ENCODE data around the gene C9orf43.
A peak's percentile ranks its signal among the peaks of the same experiment; 100 is the strongest.

The C9orf43 gene

GRCh38 chr9:113409883-113410206, 702 bp upstream of the C9orf43 start:
- peak overlapping the region; percentile 99 for H4K8ac ChIP-seq (ENCODE audit: low read depth, low read length)
- H3K9ac ChIP-seq (ENCODE audit: low read depth, low read length, poor library complexity), result peak overlapping the region; percentile 98
- peak overlapping the region; percentile 97 for H3K23ac ChIP-seq (ENCODE audit: low read depth, low read length, poor library complexity)
- peak overlapping the region; percentile 99 for H3K18ac ChIP-seq (ENCODE audit: low read length)
- peak overlapping the region; percentile 97 for H3K14ac ChIP-seq (ENCODE audit: low read length)
- peak overlapping the region; percentile 93 for H2AK5ac ChIP-seq (ENCODE audit: low read depth, low read length)
- no peaks in the 10 kb centered on the region for H3K27me3 ChIP-seq (ENCODE audit: control insufficient read depth in 3 of 3, insufficient read depth in 3 of 3, low read depth in 1 of 3, low read length in 3 of 3)
- peaks cover 4 to 9% of the 10 kb centered on the region in 2 donors for H3K4me1 ChIP-seq (ENCODE audit: control insufficient read depth in 2 of 2, insufficient read depth in 1 of 2, low read depth in 1 of 2, low read length in 2 of 2)
- no peak overlapping the region for H3K4ac ChIP-seq (ENCODE audit: low read length)
- H3K4me3 ChIP-seq (ENCODE audit: low read length in 2 of 2), result peak overlapping the region; percentile 88 to 96
- H2BK5ac ChIP-seq (ENCODE audit: low read length), result peak overlapping the region; percentile 83
- peak overlapping the region; percentile 88 for H2AFZ ChIP-seq (ENCODE audit: low read length)
- peaks cover 8% of the 10 kb centered on the region for H3K79me1 ChIP-seq (ENCODE audit: low read depth, low read length)
- no peak overlapping the region for H2BK12ac ChIP-seq (ENCODE audit: low read length)
- peaks cover 12 to 30% of the 10 kb centered on the region in 2 donors for H3K36me3 ChIP-seq (replicated peaks in 1 of 2; ENCODE audit: control insufficient read depth in 2 of 2, insufficient read depth in 2 of 2, low read length in 2 of 2)
- no peak for DNase-seq (ENCODE audit: low spot score)
- no peak overlapping the region for H4K91ac ChIP-seq (ENCODE audit: low read depth, low read length, poor library complexity)
- H2BK120ac ChIP-seq (ENCODE audit: low read depth, low read length), result no peak overlapping the region
- no peaks in the 10 kb centered on the region for H3K9me3 ChIP-seq (replicated peaks in 1 of 2; ENCODE audit: control insufficient read depth in 2 of 2, insufficient read depth in 1 of 2, low read depth in 1 of 2, low read length in 2 of 2)
- H2BK15ac ChIP-seq (ENCODE audit: low read length), result no peak overlapping the region
- H3K4me2 ChIP-seq (ENCODE audit: insufficient read depth, low read length, poor library complexity, severe bottlenecking), result peak overlapping the region; percentile 77
- no CpG with 5 or more reads among the region's 20 CpGs for WGBS, 2 donors (ENCODE audit: extremely low coverage in 2 of 2, insufficient read length in 2 of 2, insufficient replicate concordance in 1 of 2)
- H3K27ac ChIP-seq (replicated peaks; ENCODE audit: low read length), result peak overlapping the region; percentile 98

DNA sequence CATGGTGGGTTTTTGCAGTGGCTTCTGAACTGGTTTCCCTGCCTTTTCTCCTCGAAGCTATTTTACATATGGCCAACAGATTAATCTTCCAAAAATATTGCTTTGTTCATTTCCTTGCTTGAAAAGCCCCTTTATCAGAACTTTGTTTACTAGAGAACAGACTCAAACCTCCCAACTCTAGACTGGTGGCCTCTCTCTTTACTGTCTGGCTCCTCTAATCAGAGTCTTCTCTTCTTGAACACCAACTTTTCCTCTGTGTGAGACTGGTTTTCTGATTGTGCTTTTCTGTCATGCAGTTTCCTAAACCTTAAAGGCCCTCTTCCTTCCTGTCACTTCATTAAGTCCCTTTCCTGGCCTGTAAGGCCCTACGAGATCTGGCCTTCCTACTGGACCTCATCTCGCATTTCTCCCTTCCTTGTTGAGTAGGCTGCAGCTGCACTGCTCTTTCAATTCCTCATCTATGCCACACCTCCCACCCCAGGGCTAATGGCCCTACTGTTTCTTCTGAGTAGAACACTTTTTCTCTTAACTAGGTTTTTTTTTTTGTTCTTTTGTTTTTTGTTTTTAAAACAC, 5.7 kb downstream of the C9orf43 start:
- Histone ChIP-seq H3K27me3 (ENCODE audit: control insufficient read depth in 3 of 3, insufficient read depth in 3 of 3, low read depth in 1 of 3, low read length in 3 of 3) (no peaks in the 10 kb centered on the region), H2BK12ac (ENCODE audit: low read length) (no peak overlapping the region), H2BK15ac (ENCODE audit: low read length) (no peak overlapping the region), H3K14ac (ENCODE audit: low read length) (no peak overlapping the region), H2AFZ (ENCODE audit: low read length) (peak overlapping the region; percentile 86), H3K36me3 (replicated peaks in 1 of 2; ENCODE audit: control insufficient read depth in 2 of 2, insufficient read depth in 2 of 2, low read length in 2 of 2) (no peaks in the 10 kb centered on the region), H4K8ac (ENCODE audit: low read depth, low read length) (no peak overlapping the region), H2AK5ac (ENCODE audit: low read depth, low read length) (no peak overlapping the region), H3K9me3 (replicated peaks in 1 of 2; ENCODE audit: control insufficient read depth in 2 of 2, insufficient read depth in 1 of 2, low read depth in 1 of 2, low read length in 2 of 2) (no peaks in the 10 kb centered on the region), H4K91ac (ENCODE audit: low read depth, low read length, poor library complexity) (no peak overlapping the region), H3K27ac (replicated peaks; ENCODE audit: low read length) (no peak overlapping the region), H3K4ac (ENCODE audit: low read length) (no peak overlapping the region), H3K4me3 (ENCODE audit: low read length in 2 of 2) (no peak overlapping the region), H3K9ac (ENCODE audit: low read depth, low read length, poor library complexity) (no peak overlapping the region), H3K4me1 (ENCODE audit: control insufficient read depth in 2 of 2, insufficient read depth in 1 of 2, low read depth in 1 of 2, low read length in 2 of 2) (peaks cover 2 to 3% of the 10 kb centered on the region in 2 donors), H2BK5ac (ENCODE audit: low read length) (no peak overlapping the region), H3K79me1 (ENCODE audit: low read depth, low read length) (no peaks in the 10 kb centered on the region), H3K4me2 (ENCODE audit: insufficient read depth, low read length, poor library complexity, severe bottlenecking) (no peak overlapping the region), H2BK120ac (ENCODE audit: low read depth, low read length) (no peak overlapping the region), H3K18ac (ENCODE audit: low read length) (no peak overlapping the region), H3K23ac (ENCODE audit: low read depth, low read length, poor library complexity) (no peak overlapping the region)
- WGBS, 2 donors (ENCODE audit: extremely low coverage in 2 of 2, insufficient read length in 2 of 2, insufficient replicate concordance in 1 of 2), result no CpG with 5 or more reads among the region's 3 CpGs
- DNase-seq (ENCODE audit: low spot score), result no peak

DNA sequence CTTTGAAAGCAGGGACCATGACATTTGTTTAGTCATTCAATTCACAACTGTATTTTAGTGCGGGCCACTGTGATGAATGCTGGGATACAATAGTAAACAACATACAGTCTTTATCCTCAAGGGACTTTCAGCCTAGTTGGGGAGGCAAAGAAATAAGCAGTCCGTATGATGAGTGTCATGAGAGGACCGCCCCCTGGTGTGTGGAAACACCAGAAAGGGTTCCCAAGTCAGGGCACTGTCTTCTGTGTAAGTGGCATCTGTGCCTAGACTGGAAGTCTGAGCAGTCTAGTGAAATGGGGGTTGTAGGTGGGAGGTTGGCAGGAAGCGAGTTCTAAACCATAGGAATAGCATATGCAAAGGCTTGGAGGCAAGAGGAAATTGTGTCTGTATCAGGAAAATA, 6.8 kb downstream of the C9orf43 start:
- Histone ChIP-seq H3K27me3 (ENCODE audit: control insufficient read depth in 3 of 3, insufficient read depth in 3 of 3, low read depth in 1 of 3, low read length in 3 of 3) (no peaks in the 10 kb centered on the region), H2BK15ac (ENCODE audit: low read length) (no peak overlapping the region), H3K9ac (ENCODE audit: low read depth, low read length, poor library complexity) (no peak overlapping the region), H2BK12ac (ENCODE audit: low read length) (no peak overlapping the region), H3K27ac (replicated peaks; ENCODE audit: low read length) (no peak overlapping the region), H3K4ac (ENCODE audit: low read length) (no peak overlapping the region), H3K79me1 (ENCODE audit: low read depth, low read length) (no peaks in the 10 kb centered on the region), H3K9me3 (replicated peaks in 1 of 2; ENCODE audit: control insufficient read depth in 2 of 2, insufficient read depth in 1 of 2, low read depth in 1 of 2, low read length in 2 of 2) (no peaks in the 10 kb centered on the region), H3K36me3 (replicated peaks in 1 of 2; ENCODE audit: control insufficient read depth in 2 of 2, insufficient read depth in 2 of 2, low read length in 2 of 2) (no peaks in the 10 kb centered on the region), H2BK5ac (ENCODE audit: low read length) (no peak overlapping the region), H3K23ac (ENCODE audit: low read depth, low read length, poor library complexity) (no peak overlapping the region), H3K4me1 (ENCODE audit: control insufficient read depth in 2 of 2, insufficient read depth in 1 of 2, low read depth in 1 of 2, low read length in 2 of 2) (peaks cover 0 to 2% of the 10 kb centered on the region in 2 donors), H2AK5ac (ENCODE audit: low read depth, low read length) (no peak overlapping the region), H3K18ac (ENCODE audit: low read length) (no peak overlapping the region), H3K4me2 (ENCODE audit: insufficient read depth, low read length, poor library complexity, severe bottlenecking) (no peak overlapping the region), H4K91ac (ENCODE audit: low read depth, low read length, poor library complexity) (no peak overlapping the region), H2AFZ (ENCODE audit: low read length) (no peak overlapping the region), H3K4me3 (ENCODE audit: low read length in 2 of 2) (no peak overlapping the region), H3K14ac (ENCODE audit: low read length) (no peak overlapping the region), H4K8ac (ENCODE audit: low read depth, low read length) (no peak overlapping the region), H2BK120ac (ENCODE audit: low read depth, low read length) (no peak overlapping the region)
- WGBS, 2 donors (ENCODE audit: extremely low coverage in 2 of 2, insufficient read length in 2 of 2, insufficient replicate concordance in 1 of 2), result no CpG with 5 or more reads among the region's 4 CpGs
- DNase-seq (ENCODE audit: low spot score), result no peak

- Histone ChIP-seq H3K9me3 (replicated peaks in 1 of 2; ENCODE audit: control insufficient read depth in 2 of 2, insufficient read depth in 1 of 2, low read depth in 1 of 2, low read length in 2 of 2) (no peaks in the 10 kb centered on the region), H4K91ac (ENCODE audit: low read depth, low read length, poor library complexity) (no peak overlapping the region), H3K36me3 (replicated peaks in 1 of 2; ENCODE audit: control insufficient read depth in 2 of 2, insufficient read depth in 2 of 2, low read length in 2 of 2) (no peaks in the 10 kb centered on the region), H3K4me1 (ENCODE audit: control insufficient read depth in 2 of 2, insufficient read depth in 1 of 2, low read depth in 1 of 2, low read length in 2 of 2) (peaks cover 4 to 8% of the 10 kb centered on the region in 2 donors), H2BK12ac (ENCODE audit: low read length) (no peak overlapping the region), H2AFZ (ENCODE audit: low read length) (no peak overlapping the region), H3K9ac (ENCODE audit: low read depth, low read length, poor library complexity) (no peak overlapping the region), H3K4ac (ENCODE audit: low read length) (no peak overlapping the region), H3K4me2 (ENCODE audit: insufficient read depth, low read length, poor library complexity, severe bottlenecking) (no peak overlapping the region), H3K14ac (ENCODE audit: low read length) (no peak overlapping the region), H3K27me3 (ENCODE audit: control insufficient read depth in 3 of 3, insufficient read depth in 3 of 3, low read depth in 1 of 3, low read length in 3 of 3) (no peaks in the 10 kb centered on the region), H2BK15ac (ENCODE audit: low read length) (no peak overlapping the region), H3K4me3 (ENCODE audit: low read length in 2 of 2) (no peak overlapping the region), H3K23ac (ENCODE audit: low read depth, low read length, poor library complexity) (no peak overlapping the region), H2BK120ac (ENCODE audit: low read depth, low read length) (no peak overlapping the region), H4K8ac (ENCODE audit: low read depth, low read length) (no peak overlapping the region), H2BK5ac (ENCODE audit: low read length) (no peak overlapping the region), H2AK5ac (ENCODE audit: low read depth, low read length) (no peak overlapping the region), H3K79me1 (ENCODE audit: low read depth, low read length) (no peaks in the 10 kb centered on the region), H3K18ac (ENCODE audit: low read length) (no peak overlapping the region), H3K27ac (replicated peaks; ENCODE audit: low read length) (no peak overlapping the region)
- WGBS, 2 donors (ENCODE audit: extremely low coverage in 2 of 2, insufficient read length in 2 of 2, insufficient replicate concordance in 1 of 2), result no CpG with 5 or more reads among the region's 3 CpGs
- DNase-seq (ENCODE audit: low spot score), result no peak
Observed at GRCh38 chr9:113421726-113422125, 11.2 kb downstream of the C9orf43 start.
